A673 (cell line): Measurements from ENCODE around the gene SMYD3. TPM values are rescaled to one million over a fixed set of nuclear protein-coding genes. Genes with fewer than 3 reads are reported as not detected.

Experiments
- BruUV-seq: library from RNA; stranded (reverse); fragments of 400-500 nt; replicated peaks from 2 replicates; lab custom pipeline; 2021; lab: Mats Ljungman, UMichigan
- CTCF ChIA-PET: fragments of 300-600 bp; sonication (Branson Sonifier 250); formaldehyde crosslinking; loops from one replicate; lab custom pipeline; 2022; ENCODE audit warnings: antibody characterized with exemption; lab: Charles Lee
- POLR2A ChIA-PET: fragments of 300-600 bp; sonication (Branson Sonifier 250); formaldehyde crosslinking; loops from one replicate; lab custom pipeline; 2022; ENCODE audit warnings: antibody characterized with exemption; ENCODE audit not compliant: low non-redundant PET; lab: Charles Lee
- DNase-seq: peaks from one replicate; pipeline ENCODE4 v3.0.0-alpha.2; 2015; ENCODE audit warnings: low spot score
- H3K27ac ChIP-seq: fragments of 200-600 bp; sonication (generic); 2 replicates; pipeline ENCODE4 v1.5.1; 2016; ENCODE audit warnings: mixed run types, low read depth, mild to moderate bottlenecking, mixed read lengths, antibody characterized with exemption, low read length; ENCODE audit not compliant: poor library complexity, severe bottlenecking
- H3K27me3 ChIP-seq: fragments of 200-600 bp; sonication (generic); replicated peaks from 2 replicates; pipeline ENCODE4 v1.6.1; 2017; ENCODE audit warnings: mixed run types, low read depth, mild to moderate bottlenecking, mixed read lengths, antibody characterized with exemption, low read length; ENCODE audit not compliant: insufficient read depth, poor library complexity
- H3K36me3 ChIP-seq: fragments of 200-600 bp; sonication (generic); 2 replicates; pipeline ENCODE4 v1.6.1; 2016; ENCODE audit warnings: mixed run types, mild to moderate bottlenecking, mixed read lengths, antibody characterized with exemption, low read length; ENCODE audit not compliant: insufficient read depth, poor library complexity, severe bottlenecking
- H3K4me1 ChIP-seq: fragments of 200-600 bp; sonication (generic); 2 replicates; pipeline ENCODE4 v1.6.1; 2017; ENCODE audit warnings: mixed run types, mild to moderate bottlenecking, mixed read lengths, antibody characterized with exemption, low read length; ENCODE audit not compliant: insufficient read depth, poor library complexity, severe bottlenecking
- H3K4me3 ChIP-seq: fragments of 200-600 bp; sonication (generic); 2 replicates; pipeline ENCODE4 v1.5.1; 2016; ENCODE audit warnings: low read depth, mixed run types, mild to moderate bottlenecking, mixed read lengths, low read length; ENCODE audit not compliant: poor library complexity, severe bottlenecking
- H3K9me3 ChIP-seq: fragments of 200-600 bp; sonication (generic); 2 replicates; pipeline ENCODE4 v1.6.1; 2016; ENCODE audit warnings: mixed run types, low read depth, mild to moderate bottlenecking, mixed read lengths, antibody characterized with exemption, low read length; ENCODE audit not compliant: poor library complexity, severe bottlenecking
- CTCF ChIP-seq: fragments of 300-800, 200-600 bp; sonication (generic); conservative IDR thresholded peaks from 2 replicates; pipeline ENCODE4 v1.5.1; 2017; ENCODE audit warnings: low read depth, mild to moderate bottlenecking, antibody characterized with exemption, low read length, moderate library complexity, mixed read lengths
- EZH2 ChIP-seq: fragments of 200-600 bp; sonication (generic); IDR thresholded peaks from 2 replicates; pipeline ENCODE4 v1.6.1; 2017; ENCODE audit warnings: borderline replicate concordance, low read depth, mild to moderate bottlenecking, mixed read lengths, antibody characterized with exemption, low read length; ENCODE audit not compliant: poor library complexity, severe bottlenecking
- intact Hi-C: fragments of 100-400 bp; cut with micrococcal nuclease; formaldehyde crosslinking; loops from one replicate; pipeline ENCODE4 v1.10.0; 2022; ENCODE audit not compliant: unreplicated experiment
- total RNA-seq: library from RNA; stranded (reverse); gene quantifications from 2 replicates; pipeline ENCODE4 v1.2.3, GENCODE V29; 2021

SMYD3 gene
- total RNA-seq, 1 experiment from 2014 or later: 29.0 TPM

GRCh38 chr1:246213502-246213901, 293.6 kb downstream of the SMYD3 start:
- Histone ChIP-seq H3K27ac (no peak overlapping the region), H3K4me1 (no peaks in the 10 kb centered on the region), H3K9me3 (no peaks in the 10 kb centered on the region), H3K4me3 (no peak overlapping the region), H3K27me3 (no peaks in the 10 kb centered on the region), H3K36me3 (no peaks in the 10 kb centered on the region)
- intact Hi-C loops: no loop called here
- TF ChIP-seq EZH2: no peak
- no peak for TF ChIP-seq CTCF
- no TSS peak for BruUV-seq
- no peak for DNase-seq
- ChIA-PET CTCF (no interaction called here), POLR2A (no interaction called here)

GRCh38 chr1:246213036-246213435, 294.0 kb downstream of the SMYD3 start:
- no peaks in the 10 kb centered on the region for H3K9me3 ChIP-seq
- H3K27ac ChIP-seq: no peak overlapping the region
- H3K27me3 ChIP-seq: no peaks in the 10 kb centered on the region
- DNase-seq: no peak
- no peaks in the 10 kb centered on the region for H3K36me3 ChIP-seq
- no peak for TF ChIP-seq CTCF
- TF ChIP-seq EZH2: no peak
- no TSS peak for BruUV-seq
- CTCF ChIA-PET: no interaction called here
- H3K4me1 ChIP-seq: no peaks in the 10 kb centered on the region
- H3K4me3 ChIP-seq: no peak overlapping the region
- POLR2A ChIA-PET: no interaction called here
- intact Hi-C loops: no loop called here

DNA sequence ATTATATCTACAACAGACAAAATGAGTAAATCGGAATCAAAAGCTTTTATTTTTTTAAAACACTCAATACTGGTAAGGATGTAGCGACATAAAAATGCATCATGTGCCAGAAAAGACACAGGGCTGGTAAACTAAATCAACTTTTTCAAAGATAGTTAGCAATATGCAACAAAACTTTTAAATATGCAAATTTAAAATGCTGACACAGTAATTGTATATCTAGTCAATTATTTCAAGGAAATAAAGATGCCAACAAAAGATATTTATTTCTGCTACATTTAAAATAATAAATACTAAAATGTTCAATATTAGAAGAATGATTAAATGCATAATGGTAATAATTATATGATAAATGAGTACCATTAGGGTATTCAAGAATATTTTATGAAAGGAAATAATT, 295.1 kb downstream of the SMYD3 start:
- Histone ChIP-seq H3K36me3 (no peaks in the 10 kb centered on the region), H3K4me1 (no peaks in the 10 kb centered on the region), H3K9me3 (no peaks in the 10 kb centered on the region), H3K27me3 (no peaks in the 10 kb centered on the region), H3K4me3 (no peak overlapping the region), H3K27ac (no peak overlapping the region)
- BruUV-seq: no TSS peak
- TF ChIP-seq CTCF (no peak), EZH2 (no peak)
- ChIA-PET POLR2A (no interaction called here), CTCF (no interaction called here)
- no peak for DNase-seq
- intact Hi-C loops: no loop called here
